CD4-positive, alpha-beta memory T cell (primary cell): Measurements from ENCODE around the gene SGCE. TPM values are rescaled to one million over a fixed set of nuclear protein-coding genes. Genes with fewer than 3 reads are reported as not detected.
A peak's percentile ranks its signal among the peaks of the same experiment; 100 is the strongest.

ENCODE experiments used
- CTCF ChIA-PET: fragments of 350-600 bp; sonication (Branson Sonifier 250); formaldehyde crosslinking; loops from one replicate; lab custom pipeline; 2021; ENCODE audit warnings: inconsistent platforms; ENCODE audit not compliant: partially characterized antibody; lab: Charles Lee
- POLR2A ChIA-PET: fragments of 350-600 bp; sonication (Branson Sonifier 250); formaldehyde crosslinking; loops from one replicate; lab custom pipeline; 2021; ENCODE audit not compliant: partially characterized antibody; lab: Charles Lee
- DNase-seq, 5 donors: peaks; one replicate each; pipeline versions ENCODE4 v3.0.0 to v3.0.0-alpha.2; 2020 to 2022; ENCODE audit warnings: mixed read lengths in 1 of 5
- H3K27ac ChIP-seq: one replicate; pipeline ENCODE4 v1.7.0; 2013; ENCODE audit warnings: low read depth, low read length
- H3K27me3 ChIP-seq: 2 replicates; pipeline ENCODE4 v1.7.0; 2013; ENCODE audit warnings: mild to moderate bottlenecking, low read length, moderate library complexity; ENCODE audit not compliant: insufficient read depth
- H3K36me3 ChIP-seq: 2 replicates; pipeline ENCODE4 v1.7.0; 2013; ENCODE audit warnings: mild to moderate bottlenecking, low read length, moderate library complexity; ENCODE audit not compliant: insufficient read depth
- H3K4me1 ChIP-seq: 2 replicates; pipeline ENCODE4 v1.7.0; 2013; ENCODE audit warnings: mild to moderate bottlenecking, low read length, moderate library complexity; ENCODE audit not compliant: insufficient read depth
- H3K4me3 ChIP-seq, 2 donors: one replicate each; pipeline ENCODE4 v1.7.0; 2013; ENCODE audit warnings: low read length in 2 of 2, mild to moderate bottlenecking in 1 of 2
- H3K9me3 ChIP-seq, 2 donors: one replicate each; pipeline ENCODE4 v1.7.0; 2013; ENCODE audit warnings: low read length in 2 of 2, control low read depth in 1 of 2; ENCODE audit not compliant: control insufficient read depth in 1 of 2
- H3K27ac Mint-ChIP-seq, 7 donors: one replicate each; pipeline ENCODE4 v1.8.0; 2020 to 2021; ENCODE audit warnings: mixed read lengths in 7 of 7, mild to moderate bottlenecking in 6 of 7, inconsistent platforms in 3 of 7, moderate library complexity in 3 of 7
- H3K27me3 Mint-ChIP-seq, 2 donors: one replicate each; pipeline ENCODE4 v1.8.0; 2020 to 2021; ENCODE audit warnings: mixed read lengths in 2 of 2
- H3K36me3 Mint-ChIP-seq, 2 donors: one replicate each; pipeline ENCODE4 v1.8.0; 2020 to 2021; ENCODE audit warnings: mixed read lengths in 2 of 2, inconsistent platforms in 1 of 2, mild to moderate bottlenecking in 1 of 2
- H3K4me1 Mint-ChIP-seq, 4 donors: one replicate each; pipeline ENCODE4 v1.8.0; 2020 to 2021; ENCODE audit warnings: mixed read lengths in 4 of 4, mild to moderate bottlenecking in 1 of 4
- H3K4me3 Mint-ChIP-seq, 8 donors: one replicate each; pipeline ENCODE4 v1.8.0; 2020 to 2021; ENCODE audit warnings: mixed read lengths in 8 of 8, mild to moderate bottlenecking in 7 of 8, moderate library complexity in 6 of 8, inconsistent platforms in 3 of 8
- H3K9me3 Mint-ChIP-seq, 8 donors: one replicate each; pipeline ENCODE4 v1.8.0; 2020 to 2021; ENCODE audit warnings: mixed read lengths in 8 of 8, mild to moderate bottlenecking in 5 of 8, inconsistent platforms in 3 of 8, moderate library complexity in 1 of 8
- intact Hi-C: fragments of 100-400 bp; cut with micrococcal nuclease; formaldehyde crosslinking; loops from one replicate; pipeline ENCODE4 v1.15.1; 2023
- polyA plus RNA-seq, 2 donors: library from polyadenylated mRNA; unstranded; fragments of 300-500 nt; fragmentation: Illumina TruSeq; gene quantifications; one replicate each; pipeline ENCODE4 v1.2.3, GENCODE V29; 2021
- total RNA-seq, 2 experiments: library from RNA; stranded (reverse); gene quantifications; one replicate each; pipeline ENCODE4 v1.2.3, GENCODE V29; 2021

SGCE gene
- total and polyA plus RNA-seq, 4 experiments from 2014 or later = 0.32 to 2.2 (median 1.2) TPM

- no peaks in the 10 kb centered on the region for H3K9me3 ChIP-seq
- H3K27ac ChIP-seq = no peak overlapping the region
- Mint-ChIP-seq H3K9me3 (no peaks in the 10 kb centered on the region), H3K36me3 (no peaks in the 10 kb centered on the region), H3K27ac (no peak overlapping the region), H3K4me1 (peaks cover 0 to 4% (median 2%) of the 10 kb centered on the region in 4 donors), H3K4me3 (no peak overlapping the region), H3K27me3 (peaks cover 0 to 5% of the 10 kb centered on the region in 2 donors)
- CTCF ChIA-PET = no interaction called here
- no peaks in the 10 kb centered on the region for H3K36me3 ChIP-seq
- H3K27me3 ChIP-seq = no peaks in the 10 kb centered on the region
- intact Hi-C loops = no loop called here
- DNase-seq = no peak
- no peak overlapping the region for H3K4me3 ChIP-seq
- POLR2A ChIA-PET = no interaction called here
- no peaks in the 10 kb centered on the region for H3K4me1 ChIP-seq
Observed at GRCh38 chr7:94623820-94624219, 32.1 kb downstream of the SGCE start.

DNA sequence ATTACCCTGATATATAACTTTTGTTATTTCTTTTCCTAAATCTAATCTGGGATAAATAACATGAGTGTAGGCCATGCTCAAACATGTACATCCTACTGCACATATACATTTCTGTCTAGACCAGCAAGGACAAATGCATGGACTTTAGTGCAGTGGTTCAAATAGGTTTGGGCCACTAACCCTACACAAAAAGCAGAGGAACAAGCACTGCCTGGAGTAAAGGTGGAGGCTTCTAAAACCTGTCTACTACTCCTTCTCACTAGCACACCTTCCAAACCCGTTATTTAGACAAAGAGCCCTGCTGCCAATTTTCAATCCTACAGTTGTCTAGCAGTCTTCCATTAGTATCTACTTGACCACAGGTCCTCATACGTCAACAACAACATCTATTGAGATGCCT lies 34.8 kb downstream of the SGCE start:
- no peak overlapping the region for H3K4me3 ChIP-seq
- no peaks in the 10 kb centered on the region for H3K9me3 Mint-ChIP-seq
- intact Hi-C loops = no loop called here
- DNase-seq = no peak
- H3K4me1 Mint-ChIP-seq = peaks cover 0 to 4% (median 2%) of the 10 kb centered on the region in 4 donors
- H3K27ac ChIP-seq = no peak overlapping the region
- no peaks in the 10 kb centered on the region for H3K27me3 ChIP-seq
- ChIA-PET POLR2A (no interaction called here), CTCF (no interaction called here)
- no peaks in the 10 kb centered on the region for H3K36me3 Mint-ChIP-seq
- H3K9me3 ChIP-seq = no peaks in the 10 kb centered on the region
- H3K27me3 Mint-ChIP-seq = no peaks in the 10 kb centered on the region
- H3K4me1 ChIP-seq = no peaks in the 10 kb centered on the region
- no peaks in the 10 kb centered on the region for H3K36me3 ChIP-seq
- no peak overlapping the region for H3K4me3 Mint-ChIP-seq
- H3K27ac Mint-ChIP-seq = no peak overlapping the region

DNA sequence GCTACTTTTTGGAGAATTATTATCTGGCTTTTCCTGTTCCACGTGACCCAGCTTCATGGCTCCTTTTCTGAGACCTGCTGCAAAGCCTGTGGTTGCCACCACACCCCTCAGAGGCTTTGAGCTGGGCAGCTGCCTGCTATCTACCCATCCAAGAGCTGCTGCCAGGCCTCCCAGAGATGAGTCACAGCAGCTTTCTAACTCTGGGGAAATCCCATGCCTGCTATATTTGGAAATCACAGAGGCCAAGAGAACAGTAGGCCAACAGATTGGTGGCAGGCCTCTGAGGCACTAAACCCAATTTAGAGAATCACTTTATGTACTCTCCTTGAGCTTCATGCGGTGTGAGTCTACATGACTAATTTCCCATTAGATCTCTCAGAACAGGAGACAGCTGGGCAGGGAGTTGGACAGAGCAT lies 35.2 kb downstream of the SGCE start:
- Mint-ChIP-seq H3K9me3 (no peaks in the 10 kb centered on the region), H3K4me3 (no peak overlapping the region), H3K27me3 (no peaks in the 10 kb centered on the region), H3K36me3 (no peaks in the 10 kb centered on the region), H3K27ac (no peak overlapping the region), H3K4me1 (peaks cover 0 to 4% (median 2%) of the 10 kb centered on the region in 4 donors)
- CTCF ChIA-PET = no interaction called here
- Histone ChIP-seq H3K27me3 (no peaks in the 10 kb centered on the region), H3K9me3 (no peaks in the 10 kb centered on the region), H3K36me3 (no peaks in the 10 kb centered on the region), H3K4me3 (no peak overlapping the region), H3K4me1 (no peaks in the 10 kb centered on the region), H3K27ac (no peak overlapping the region)
- intact Hi-C loops = no loop called here
- POLR2A ChIA-PET = no interaction called here
- peak in 1 of 5 donors; percentile 45 for DNase-seq

DNA sequence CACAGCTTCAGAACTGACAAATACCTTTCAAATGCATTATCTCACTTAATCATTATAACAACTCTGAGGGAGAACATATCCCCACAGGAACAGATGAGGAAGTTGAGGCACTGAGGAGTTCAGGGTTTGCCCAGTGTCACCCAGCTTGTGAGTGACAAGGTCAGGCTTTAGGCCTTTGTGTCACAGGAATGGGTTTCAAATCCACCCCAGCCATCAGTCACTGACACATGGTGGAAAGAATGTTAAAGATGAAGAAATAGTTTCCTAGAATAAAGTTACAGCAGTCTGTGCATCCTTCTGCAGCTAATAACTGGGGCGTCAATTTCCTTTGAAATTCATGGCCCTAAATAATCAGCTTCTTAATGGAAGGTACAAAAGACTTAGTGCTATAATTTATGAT lies 37.8 kb downstream of the SGCE start:
- H3K27me3 ChIP-seq = no peaks in the 10 kb centered on the region
- CTCF ChIA-PET = no interaction called here
- no peaks in the 10 kb centered on the region for H3K9me3 ChIP-seq
- no peak overlapping the region for H3K27ac Mint-ChIP-seq
- H3K27me3 Mint-ChIP-seq = no peaks in the 10 kb centered on the region
- H3K36me3 Mint-ChIP-seq = no peaks in the 10 kb centered on the region
- H3K9me3 Mint-ChIP-seq = no peaks in the 10 kb centered on the region
- POLR2A ChIA-PET = no interaction called here
- H3K4me3 ChIP-seq = no peak overlapping the region
- H3K4me3 Mint-ChIP-seq = no peak overlapping the region
- peaks cover 0 to 4% (median 2%) of the 10 kb centered on the region in 4 donors for H3K4me1 Mint-ChIP-seq
- H3K36me3 ChIP-seq = no peaks in the 10 kb centered on the region
- intact Hi-C loops = no loop called here
- no peaks in the 10 kb centered on the region for H3K4me1 ChIP-seq
- DNase-seq = no peak
- no peak overlapping the region for H3K27ac ChIP-seq

GRCh38 chr7:94616855-94617254 lies 39.1 kb downstream of the SGCE start:
- Histone ChIP-seq H3K4me1 (no peaks in the 10 kb centered on the region), H3K9me3 (no peaks in the 10 kb centered on the region), H3K27me3 (no peaks in the 10 kb centered on the region), H3K4me3 (no peak overlapping the region), H3K36me3 (no peaks in the 10 kb centered on the region), H3K27ac (no peak overlapping the region)
- H3K4me3 Mint-ChIP-seq = no peak overlapping the region
- peaks cover 0 to 2% (median 0%) of the 10 kb centered on the region in 8 donors for H3K9me3 Mint-ChIP-seq
- no peak overlapping the region for H3K27ac Mint-ChIP-seq
- peaks cover 0 to 2% of the 10 kb centered on the region in 2 donors for H3K27me3 Mint-ChIP-seq
- no peak for DNase-seq
- intact Hi-C loops = no loop called here
- peaks cover 0 to 4% (median 2%) of the 10 kb centered on the region in 4 donors for H3K4me1 Mint-ChIP-seq
- no peaks in the 10 kb centered on the region for H3K36me3 Mint-ChIP-seq
- CTCF ChIA-PET = no interaction called here
- POLR2A ChIA-PET = no interaction called here

- Histone ChIP-seq H3K4me1 (no peaks in the 10 kb centered on the region), H3K4me3 (no peak overlapping the region), H3K27me3 (no peaks in the 10 kb centered on the region), H3K27ac (no peak overlapping the region), H3K36me3 (no peaks in the 10 kb centered on the region), H3K9me3 (no peaks in the 10 kb centered on the region)
- ChIA-PET POLR2A (no interaction called here), CTCF (no interaction called here)
- no peak overlapping the region for H3K27ac Mint-ChIP-seq
- peaks cover 0 to 2% (median under 1%) of the 10 kb centered on the region in 4 donors for H3K4me1 Mint-ChIP-seq
- DNase-seq = no peak
- no peaks in the 10 kb centered on the region for H3K36me3 Mint-ChIP-seq
- H3K9me3 Mint-ChIP-seq = peaks cover 0 to 2% (median 0%) of the 10 kb centered on the region in 8 donors
- H3K27me3 Mint-ChIP-seq = peaks cover 0 to 2% of the 10 kb centered on the region in 2 donors
- H3K4me3 Mint-ChIP-seq = no peak overlapping the region
- intact Hi-C loops = no loop called here
Observed at GRCh38 chr7:94615666-94616065, 40.3 kb downstream of the SGCE start.

DNA sequence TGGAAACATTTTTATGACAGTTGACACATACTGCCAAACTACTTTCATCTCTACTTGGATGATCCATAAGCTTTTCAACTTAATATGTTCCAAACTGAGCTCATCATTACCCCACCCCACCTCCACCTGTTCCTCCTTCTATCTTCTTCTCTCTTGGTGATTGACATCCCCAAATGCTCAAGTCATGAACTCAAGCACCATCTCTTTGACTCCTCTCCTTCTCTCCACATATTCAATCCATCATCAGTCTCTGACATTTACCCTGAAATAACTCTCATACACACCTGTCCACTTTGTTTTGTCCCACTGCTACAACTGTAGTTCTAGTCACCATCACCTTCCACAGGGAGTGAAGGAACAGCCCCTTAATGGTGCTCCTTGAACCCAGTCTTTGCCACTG lies 43.3 kb downstream of the SGCE start:
- Histone ChIP-seq H3K27me3 (no peaks in the 10 kb centered on the region), H3K4me1 (no peaks in the 10 kb centered on the region), H3K4me3 (no peak overlapping the region), H3K36me3 (no peaks in the 10 kb centered on the region), H3K27ac (no peak overlapping the region), H3K9me3 (no peaks in the 10 kb centered on the region)
- ChIA-PET CTCF (no interaction called here), POLR2A (no interaction called here)
- Mint-ChIP-seq H3K27ac (no peak overlapping the region), H3K9me3 (peaks cover 0 to 23% (median 17%) of the 10 kb centered on the region in 8 donors), H3K27me3 (peaks cover 0 to 2% of the 10 kb centered on the region in 2 donors), H3K4me1 (no peaks in the 10 kb centered on the region), H3K36me3 (no peaks in the 10 kb centered on the region), H3K4me3 (no peak overlapping the region)
- intact Hi-C loops = no loop called here
- DNase-seq = no peak

- H3K27ac Mint-ChIP-seq = no peak overlapping the region
- Histone ChIP-seq H3K4me1 (no peaks in the 10 kb centered on the region), H3K9me3 (no peaks in the 10 kb centered on the region), H3K4me3 (no peak overlapping the region), H3K36me3 (no peaks in the 10 kb centered on the region), H3K27me3 (no peaks in the 10 kb centered on the region), H3K27ac (no peak overlapping the region)
- no peaks in the 10 kb centered on the region for H3K4me1 Mint-ChIP-seq
- no peak overlapping the region for H3K4me3 Mint-ChIP-seq
- DNase-seq = no peak
- H3K36me3 Mint-ChIP-seq = no peaks in the 10 kb centered on the region
- ChIA-PET CTCF (no interaction called here), POLR2A (no interaction called here)
- intact Hi-C loops = no loop called here
- peaks cover 0 to 2% of the 10 kb centered on the region in 2 donors for H3K27me3 Mint-ChIP-seq
- H3K9me3 Mint-ChIP-seq = peaks cover 0 to 25% (median 18%) of the 10 kb centered on the region in 8 donors
Observed at GRCh38 chr7:94612253-94612652, 43.7 kb downstream of the SGCE start.
